Measurements from ENCODE around the gene PAPOLB. TPM values are rescaled to one million over a fixed set of nuclear protein-coding genes. Genes with fewer than 3 reads are reported as not detected.

The PAPOLB gene
- total RNA-seq, 1 experiment from 2014 or later: not detected

DNA sequence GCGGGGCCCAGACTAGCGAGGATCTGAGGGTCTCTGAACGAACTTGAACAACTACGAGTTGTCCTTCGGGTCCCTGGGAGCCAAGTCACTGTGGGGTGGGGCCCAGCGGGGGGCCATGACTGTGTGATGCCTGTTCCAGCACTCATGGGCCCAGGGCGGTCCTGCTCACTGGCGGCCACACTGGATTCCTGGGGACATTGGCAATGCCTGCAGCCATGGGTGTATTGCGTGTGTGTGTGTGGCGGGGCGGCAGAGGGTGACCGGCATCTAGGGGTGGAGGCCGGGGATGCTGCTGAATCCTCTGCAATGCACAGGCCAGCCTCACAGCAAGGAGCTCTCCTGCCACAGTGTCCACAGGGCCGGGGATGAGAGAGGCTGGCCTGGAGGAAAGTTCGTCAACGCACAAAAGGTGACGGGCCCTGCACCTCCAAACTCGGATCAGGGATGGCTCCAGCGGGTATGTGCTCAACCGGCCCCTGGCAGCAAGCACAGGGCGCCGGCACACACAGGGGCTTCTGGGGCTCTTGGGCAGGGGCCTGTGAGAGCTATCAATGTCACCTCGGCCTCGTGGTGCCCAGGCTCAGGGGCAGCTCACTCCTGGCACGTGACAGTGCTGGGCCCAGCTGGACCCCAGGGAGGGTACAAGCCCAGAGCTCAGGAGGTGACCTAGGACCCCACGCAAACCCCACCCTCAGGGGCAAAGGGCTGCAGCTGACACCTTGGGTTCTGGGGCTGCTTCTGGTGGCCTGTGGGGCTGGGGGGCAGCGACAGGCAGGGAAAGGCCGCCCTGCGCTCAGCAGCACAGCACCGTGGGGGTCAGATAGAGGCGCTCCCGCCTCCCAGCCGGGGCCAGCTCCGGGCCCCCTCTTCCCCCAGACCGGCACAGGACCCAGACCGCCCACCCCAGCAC, 27.9 kb downstream of the PAPOLB start:
- BruUV-seq (replicated peaks): no TSS peak
- intact Hi-C loops (cut with micrococcal nuclease): no loop called here
- no peaks in the 10 kb centered on the region for H3K9me3 Mint-ChIP-seq (ENCODE audit: unreplicated experiment)
- H3K27ac Mint-ChIP-seq (ENCODE audit: low read depth, unreplicated experiment): no peak overlapping the region
- DNase-seq (ENCODE audit: unreplicated experiment): no peak
- H3K4me1 Mint-ChIP-seq (ENCODE audit: insufficient read depth, unreplicated experiment): no peaks in the 10 kb centered on the region
- no peaks in the 10 kb centered on the region for H3K27me3 Mint-ChIP-seq (ENCODE audit: insufficient read depth, unreplicated experiment)
- H3K36me3 Mint-ChIP-seq (ENCODE audit: insufficient read depth, unreplicated experiment): no peaks in the 10 kb centered on the region
- TF ChIP-seq, protein P1, sequence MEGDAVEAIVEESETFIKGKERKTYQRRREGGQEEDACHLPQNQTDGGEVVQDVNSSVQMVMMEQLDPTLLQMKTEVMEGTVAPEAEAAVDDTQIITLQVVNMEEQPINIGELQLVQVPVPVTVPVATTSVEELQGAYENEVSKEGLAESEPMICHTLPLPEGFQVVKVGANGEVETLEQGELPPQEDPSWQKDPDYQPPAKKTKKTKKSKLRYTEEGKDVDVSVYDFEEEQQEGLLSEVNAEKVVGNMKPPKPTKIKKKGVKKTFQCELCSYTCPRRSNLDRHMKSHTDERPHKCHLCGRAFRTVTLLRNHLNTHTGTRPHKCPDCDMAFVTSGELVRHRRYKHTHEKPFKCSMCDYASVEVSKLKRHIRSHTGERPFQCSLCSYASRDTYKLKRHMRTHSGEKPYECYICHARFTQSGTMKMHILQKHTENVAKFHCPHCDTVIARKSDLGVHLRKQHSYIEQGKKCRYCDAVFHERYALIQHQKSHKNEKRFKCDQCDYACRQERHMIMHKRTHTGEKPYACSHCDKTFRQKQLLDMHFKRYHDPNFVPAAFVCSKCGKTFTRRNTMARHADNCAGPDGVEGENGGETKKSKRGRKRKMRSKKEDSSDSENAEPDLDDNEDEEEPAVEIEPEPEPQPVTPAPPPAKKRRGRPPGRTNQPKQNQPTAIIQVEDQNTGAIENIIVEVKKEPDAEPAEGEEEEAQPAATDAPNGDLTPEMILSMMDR (IDR thresholded peaks at IDR 0.05; ENCODE audit: unreplicated experiment): no peak
- ChIA-PET POLR2A (no interaction called here), CTCF (interaction anchor here (0.6 kb wide), 1 partner anchor 15 kb away, joined by 3 read pairs; no protein-coding TSS in a partner anchor)
- no peak overlapping the region for H3K4me3 Mint-ChIP-seq (ENCODE audit: unreplicated experiment)

DNA sequence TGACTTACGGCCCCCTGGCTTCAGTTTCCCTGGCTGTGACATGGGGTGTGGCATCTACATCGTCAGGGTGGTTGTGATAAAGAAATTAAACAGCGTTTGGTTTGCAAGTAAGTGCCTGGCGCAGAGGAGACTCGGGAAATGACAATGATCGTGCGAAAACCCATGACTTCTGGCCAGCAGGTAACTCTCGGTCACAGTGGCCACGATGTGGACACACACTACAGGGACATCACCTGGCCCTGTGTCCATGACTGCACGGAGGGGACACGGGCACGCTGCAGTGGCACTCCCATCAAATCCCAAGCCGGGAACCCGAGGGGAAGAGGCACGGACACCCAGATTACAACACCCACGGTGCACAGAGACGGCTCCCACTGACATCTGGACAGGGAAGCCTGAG, 28.7 kb downstream of the PAPOLB start:
- intact Hi-C loops (cut with micrococcal nuclease): no loop called here
- BruUV-seq (replicated peaks): no TSS peak
- H3K27me3 Mint-ChIP-seq (ENCODE audit: insufficient read depth, unreplicated experiment): no peaks in the 10 kb centered on the region
- no peak overlapping the region for H3K4me3 Mint-ChIP-seq (ENCODE audit: unreplicated experiment)
- H3K4me1 Mint-ChIP-seq (ENCODE audit: insufficient read depth, unreplicated experiment): no peaks in the 10 kb centered on the region
- no peaks in the 10 kb centered on the region for H3K9me3 Mint-ChIP-seq (ENCODE audit: unreplicated experiment)
- TF ChIP-seq, protein P1 (IDR thresholded peaks at IDR 0.05; ENCODE audit: unreplicated experiment): no peak
- CTCF ChIA-PET: no interaction called here
- POLR2A ChIA-PET: interaction anchor here (0.7 kb wide), 1 partner anchor 616 kb away, joined by 3 read pairs; no protein-coding TSS in a partner anchor
- no peaks in the 10 kb centered on the region for H3K36me3 Mint-ChIP-seq (ENCODE audit: insufficient read depth, unreplicated experiment)
- no peak for DNase-seq (ENCODE audit: unreplicated experiment)
- no peak overlapping the region for H3K27ac Mint-ChIP-seq (ENCODE audit: low read depth, unreplicated experiment)

DNA sequence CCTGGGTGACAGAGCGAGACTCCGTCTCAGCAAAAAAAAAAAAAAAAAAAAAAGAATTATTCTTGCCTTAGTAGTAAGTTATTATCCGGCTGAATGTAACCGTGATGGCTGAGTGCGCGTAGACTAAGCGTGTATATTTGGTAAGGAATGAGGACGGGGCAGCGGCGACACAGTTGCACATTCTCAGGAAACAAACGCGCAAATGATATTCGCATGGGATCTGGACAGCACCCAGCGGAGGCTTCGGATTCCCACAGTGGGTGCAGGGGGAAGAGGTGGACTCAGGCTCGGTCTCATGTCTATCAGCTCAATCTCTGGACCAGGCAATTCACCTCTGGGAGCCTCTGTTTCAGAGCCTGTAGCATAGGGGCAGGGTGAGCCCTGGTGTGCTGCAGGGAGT, 29.1 kb downstream of the PAPOLB start:
- BruUV-seq (replicated peaks): no TSS peak
- intact Hi-C loops (cut with micrococcal nuclease): no loop called here
- Mint-ChIP-seq H3K4me3 (ENCODE audit: unreplicated experiment) (no peak overlapping the region), H3K9me3 (ENCODE audit: unreplicated experiment) (no peaks in the 10 kb centered on the region), H3K27ac (ENCODE audit: low read depth, unreplicated experiment) (no peak overlapping the region), H3K36me3 (ENCODE audit: insufficient read depth, unreplicated experiment) (no peaks in the 10 kb centered on the region), H3K4me1 (ENCODE audit: insufficient read depth, unreplicated experiment) (no peaks in the 10 kb centered on the region), H3K27me3 (ENCODE audit: insufficient read depth, unreplicated experiment) (no peaks in the 10 kb centered on the region)
- ChIA-PET POLR2A (interaction anchor here (0.5 to 0.7 kb wide), 2 partner anchors 192 to 616 kb away, joined by 3 read pairs; no protein-coding TSS in a partner anchor), CTCF (no interaction called here)
- TF ChIP-seq, protein P1 (IDR thresholded peaks at IDR 0.05; ENCODE audit: unreplicated experiment): no peak
- DNase-seq (ENCODE audit: unreplicated experiment): no peak

DNA sequence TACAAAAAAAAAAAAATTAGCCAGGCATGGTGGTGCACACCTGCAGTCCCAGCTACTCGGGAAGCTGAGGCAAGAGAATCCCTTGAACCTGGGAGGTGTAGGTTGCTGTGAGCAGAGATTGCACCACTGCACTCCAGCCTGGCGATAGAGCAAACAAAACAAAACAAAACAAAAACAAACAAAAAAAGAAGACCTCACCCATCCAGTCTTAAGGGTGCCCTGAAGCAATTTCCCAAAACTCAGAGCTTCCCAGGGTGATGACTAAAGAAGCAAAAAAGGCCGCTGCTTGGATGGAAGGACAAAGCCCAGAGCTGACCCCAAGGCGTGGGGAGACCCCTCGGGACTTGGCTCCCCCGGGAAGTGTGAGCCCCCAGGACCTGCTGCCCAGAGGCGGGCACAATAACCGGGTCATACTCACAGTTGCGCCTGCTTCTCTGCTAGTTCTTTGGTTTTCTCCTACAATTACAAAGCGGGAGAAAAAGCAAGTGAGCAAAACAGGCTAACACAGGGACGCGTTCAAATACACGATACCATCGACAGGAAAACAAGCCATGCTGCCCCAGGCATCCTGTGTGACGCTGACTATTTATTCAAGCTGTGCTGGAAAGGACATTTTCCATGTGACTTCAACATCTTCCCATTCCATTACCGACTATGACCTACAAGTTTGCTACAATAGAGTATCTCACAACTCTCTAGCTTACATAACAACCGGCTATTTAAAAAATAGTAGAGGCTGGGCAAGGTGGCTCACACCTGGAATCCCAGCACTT, 29.9 kb downstream of the PAPOLB start:
- TF ChIP-seq, protein P1 (IDR thresholded peaks at IDR 0.05; ENCODE audit: unreplicated experiment): no peak
- Mint-ChIP-seq H3K27me3 (ENCODE audit: insufficient read depth, unreplicated experiment) (no peaks in the 10 kb centered on the region), H3K4me1 (ENCODE audit: insufficient read depth, unreplicated experiment) (no peaks in the 10 kb centered on the region), H3K9me3 (ENCODE audit: unreplicated experiment) (no peaks in the 10 kb centered on the region), H3K36me3 (ENCODE audit: insufficient read depth, unreplicated experiment) (no peaks in the 10 kb centered on the region), H3K27ac (ENCODE audit: low read depth, unreplicated experiment) (no peak overlapping the region), H3K4me3 (ENCODE audit: unreplicated experiment) (no peak overlapping the region)
- ChIA-PET CTCF (interaction anchor here (0.6 to 1.1 kb wide), 4 partner anchors 11 to 303 kb away, joined by 3 to 5 read pairs (median 4); no protein-coding TSS in a partner anchor), POLR2A (no interaction called here)
- DNase-seq (ENCODE audit: unreplicated experiment): no peak
- no TSS peak for BruUV-seq (replicated peaks)
- intact Hi-C loops (cut with micrococcal nuclease): no loop called here
